Trophoblast cell (in vitro differentiated cells and primary cell): Measurements from ENCODE around the gene PRAMEF17.
A peak's percentile ranks its signal among the peaks of the same experiment; 100 is the strongest.
"Not testable (repeated sequence)": the region's sequence is repeated elsewhere in the genome, so short reads cannot be mapped to it uniquely, and the experiment has no call there.

ENCODE experiments used
- DNase-seq, 2 donors: peaks; one replicate each; pipeline ENCODE4 v3.0.0-alpha.2; 2016
- H2AFZ ChIP-seq: 2 replicates; pipeline ENCODE4 v1.6.1; 2013; ENCODE audit warnings: low read length, moderate library complexity, mild to moderate bottlenecking; ENCODE audit not compliant: insufficient read depth, poor library complexity
- H2AK5ac ChIP-seq: 2 replicates; pipeline ENCODE4 v1.6.1; 2013; ENCODE audit warnings: mild to moderate bottlenecking, low read length
- H2BK120ac ChIP-seq: 2 replicates; pipeline ENCODE4 v1.6.1; 2013; ENCODE audit warnings: low read length, mild to moderate bottlenecking, moderate library complexity; ENCODE audit not compliant: insufficient read depth, poor library complexity
- H2BK12ac ChIP-seq: 2 replicates; pipeline ENCODE4 v1.6.1; 2013; ENCODE audit warnings: mild to moderate bottlenecking, low read length, moderate library complexity
- H2BK5ac ChIP-seq: 2 replicates; pipeline ENCODE4 v1.6.1; 2013; ENCODE audit warnings: low read length, low read depth, moderate library complexity, mild to moderate bottlenecking; ENCODE audit not compliant: poor library complexity
- H3K14ac ChIP-seq: 2 replicates; pipeline ENCODE4 v1.6.1; 2013; ENCODE audit warnings: mild to moderate bottlenecking, low read length
- H3K18ac ChIP-seq: 2 replicates; pipeline ENCODE4 v1.6.1; 2013; ENCODE audit warnings: mild to moderate bottlenecking, low read length
- H3K23ac ChIP-seq: 2 replicates; pipeline ENCODE4 v1.6.1; 2013; ENCODE audit warnings: low read length
- H3K27ac ChIP-seq: 2 replicates; pipeline ENCODE4 v1.5.1; 2013; ENCODE audit warnings: low read depth, mild to moderate bottlenecking, inconsistent platforms, low read length, moderate library complexity
- H3K27me3 ChIP-seq: 2 replicates; pipeline ENCODE4 v1.6.1; 2013; ENCODE audit warnings: inconsistent platforms, mild to moderate bottlenecking, low read length, moderate library complexity; ENCODE audit not compliant: insufficient read depth
- H3K36me3 ChIP-seq, 2 experiments: 1 replicate in 1 of 2; 2 replicates in 1 of 2; pipeline ENCODE4 v1.6.1; 2013; ENCODE audit warnings: low read length in 2 of 2, mild to moderate bottlenecking in 2 of 2, moderate library complexity in 1 of 2; ENCODE audit not compliant: insufficient read depth in 2 of 2, control insufficient read depth in 1 of 2
- H3K4ac ChIP-seq: 2 replicates; pipeline ENCODE4 v1.6.1; 2013; ENCODE audit warnings: low read depth, mild to moderate bottlenecking, low read length, moderate library complexity
- H3K4me1 ChIP-seq, 2 experiments: 1 replicate in 1 of 2; 2 replicates in 1 of 2; pipeline ENCODE4 v1.6.1; 2013; ENCODE audit warnings: low read length in 2 of 2, mild to moderate bottlenecking in 2 of 2, moderate library complexity in 1 of 2; ENCODE audit not compliant: insufficient read depth in 2 of 2, control insufficient read depth in 1 of 2
- H3K4me2 ChIP-seq: 2 replicates; pipeline ENCODE4 v1.6.1; 2013; ENCODE audit warnings: inconsistent platforms, mild to moderate bottlenecking, low read length, moderate library complexity
- H3K4me3 ChIP-seq: 2 replicates; pipeline ENCODE4 v1.5.1; 2013; ENCODE audit warnings: mild to moderate bottlenecking, low read depth, low read length, inconsistent platforms
- H3K79me1 ChIP-seq: one replicate; pipeline ENCODE4 v1.6.1; 2013; ENCODE audit warnings: low read length
- H3K79me2 ChIP-seq: 2 replicates; pipeline ENCODE4 v1.6.1; 2013; ENCODE audit warnings: low read length, mild to moderate bottlenecking; ENCODE audit not compliant: control insufficient read depth, insufficient read depth, poor library complexity
- H3K9ac ChIP-seq: 2 replicates; pipeline ENCODE4 v1.6.1; 2013; ENCODE audit warnings: mild to moderate bottlenecking, low read length
- H3K9me3 ChIP-seq: 2 replicates; pipeline ENCODE4 v1.6.1; 2013; ENCODE audit warnings: low read depth, mild to moderate bottlenecking, control low read depth, inconsistent platforms, low read length; ENCODE audit not compliant: insufficient read depth
- H4K12ac ChIP-seq: 2 replicates; pipeline ENCODE4 v1.6.1; 2013; ENCODE audit warnings: low read depth, mild to moderate bottlenecking, low read length, moderate library complexity
- H4K8ac ChIP-seq: 2 replicates; pipeline ENCODE4 v1.6.1; 2013; ENCODE audit warnings: low read depth, mild to moderate bottlenecking, low read length, moderate library complexity
- H4K91ac ChIP-seq: one replicate; pipeline ENCODE4 v1.6.1; 2013; ENCODE audit warnings: low read depth, mild to moderate bottlenecking, low read length, moderate library complexity
- WGBS: extraction: QIAGEN DNeasy Blood & Tissue Kit; methylation state at CpG from one replicate; pipeline ENCODE4 v1.1.7; 2013; ENCODE audit warnings: missing lambda C conversion rate; ENCODE audit not compliant: insufficient read length, insufficient coverage; ENCODE audit errors: extremely low coverage; 5-methylcytosine and 5-hydroxymethylcytosine counted together

The PRAMEF17 gene

DNA sequence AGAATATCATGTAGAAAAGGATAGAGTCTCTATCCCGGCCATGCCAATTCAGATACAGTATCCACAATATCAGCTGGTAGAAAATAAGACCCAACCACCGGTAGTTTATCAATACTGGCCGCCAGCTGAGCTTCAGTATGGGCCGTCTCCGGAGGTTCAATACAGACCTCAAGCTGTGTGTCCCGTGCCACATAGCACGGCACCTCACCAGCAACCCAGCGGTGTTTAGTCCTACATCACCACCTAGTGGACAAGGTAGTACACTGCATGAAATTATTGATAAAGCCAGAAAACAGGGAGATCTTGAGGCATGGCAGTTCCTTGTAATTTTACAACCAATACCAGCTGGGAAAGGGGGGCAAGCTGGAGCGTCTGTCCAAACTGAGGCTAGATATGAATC, 35.0 kb upstream of the PRAMEF17 start:
- H3K14ac ChIP-seq, H3K79me1 ChIP-seq, H3K79me2 ChIP-seq, H3K36me3 ChIP-seq, H4K8ac ChIP-seq, H2BK12ac ChIP-seq, H3K9me3 ChIP-seq, H4K12ac ChIP-seq, DNase-seq, H2BK5ac ChIP-seq, H4K91ac ChIP-seq, H2BK120ac ChIP-seq, H3K4me1 ChIP-seq, H2AFZ ChIP-seq, H3K27ac ChIP-seq, H3K27me3 ChIP-seq, H3K9ac ChIP-seq, H3K4ac ChIP-seq, H3K4me2 ChIP-seq, H3K18ac ChIP-seq, H2AK5ac ChIP-seq, H3K23ac ChIP-seq, H3K4me3 ChIP-seq: not testable (repeated sequence)
- WGBS, result no CpG with 5 or more reads among the region's 9 CpGs

DNA sequence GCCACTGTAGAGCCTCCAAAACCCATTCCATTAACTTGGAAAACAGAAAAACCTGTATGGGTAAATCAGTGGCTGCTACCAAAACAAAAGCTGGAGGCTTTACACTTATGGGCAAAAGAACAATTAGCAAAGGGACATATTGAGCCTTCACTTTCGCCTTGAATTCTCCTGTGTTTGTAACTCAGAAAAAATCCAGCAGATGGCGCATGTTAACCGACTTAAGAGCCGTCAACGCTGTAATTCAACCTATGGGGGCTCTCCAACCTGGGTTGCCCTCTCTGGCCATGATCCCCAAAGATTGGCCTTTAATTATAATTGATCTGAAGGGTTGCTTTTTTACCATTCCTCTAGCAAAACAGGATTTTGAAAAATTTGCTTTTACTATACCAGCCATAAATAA, 32.7 kb upstream of the PRAMEF17 start:
- not testable (repeated sequence) for H3K9me3 ChIP-seq, H3K18ac ChIP-seq, H3K36me3 ChIP-seq, H2BK120ac ChIP-seq, H3K27ac ChIP-seq, H4K8ac ChIP-seq, H3K27me3 ChIP-seq, H2BK12ac ChIP-seq, H3K4me1 ChIP-seq, H3K79me1 ChIP-seq, H4K12ac ChIP-seq, H3K14ac ChIP-seq, H3K79me2 ChIP-seq, H2BK5ac ChIP-seq, H3K23ac ChIP-seq, H2AK5ac ChIP-seq, H4K91ac ChIP-seq, H3K4ac ChIP-seq, H3K4me3 ChIP-seq, H3K4me2 ChIP-seq, H2AFZ ChIP-seq, H3K9ac ChIP-seq
- WGBS, result no CpG with 5 or more reads among the region's 5 CpGs
- peak; percentile 26 to 80 for DNase-seq

DNA sequence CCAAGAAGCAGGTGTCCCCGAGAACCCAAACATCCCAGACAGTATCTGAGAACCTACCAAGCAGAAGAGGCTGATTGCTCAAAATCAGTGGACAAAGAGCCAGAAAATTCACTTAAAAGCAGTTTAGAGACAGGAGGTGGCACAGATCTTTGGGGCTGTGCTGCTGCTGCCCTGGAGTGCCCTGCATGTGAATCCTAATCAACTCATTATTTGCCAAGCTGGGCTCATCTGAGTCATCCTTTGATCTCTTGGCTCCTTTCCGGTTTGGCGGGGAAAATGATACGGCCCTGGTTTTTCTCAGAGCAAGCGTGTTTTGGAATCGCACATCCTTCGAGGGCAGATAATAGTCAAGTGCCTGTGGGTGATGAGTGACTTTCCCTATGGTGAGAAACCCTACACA, 27.1 kb upstream of the PRAMEF17 start:
- H3K79me2 ChIP-seq, H3K14ac ChIP-seq, H2BK12ac ChIP-seq, H3K79me1 ChIP-seq, H4K91ac ChIP-seq, H3K27ac ChIP-seq, H3K4ac ChIP-seq, H4K12ac ChIP-seq, H3K27me3 ChIP-seq, H3K18ac ChIP-seq, H2BK120ac ChIP-seq, DNase-seq, H2AK5ac ChIP-seq, H3K36me3 ChIP-seq, H3K4me1 ChIP-seq, H3K9ac ChIP-seq, H4K8ac ChIP-seq, H3K23ac ChIP-seq, H3K9me3 ChIP-seq, H3K4me2 ChIP-seq, H2AFZ ChIP-seq, H2BK5ac ChIP-seq, H3K4me3 ChIP-seq: not testable (repeated sequence)
- no CpG with 5 or more reads among the region's 7 CpGs for WGBS

DNA sequence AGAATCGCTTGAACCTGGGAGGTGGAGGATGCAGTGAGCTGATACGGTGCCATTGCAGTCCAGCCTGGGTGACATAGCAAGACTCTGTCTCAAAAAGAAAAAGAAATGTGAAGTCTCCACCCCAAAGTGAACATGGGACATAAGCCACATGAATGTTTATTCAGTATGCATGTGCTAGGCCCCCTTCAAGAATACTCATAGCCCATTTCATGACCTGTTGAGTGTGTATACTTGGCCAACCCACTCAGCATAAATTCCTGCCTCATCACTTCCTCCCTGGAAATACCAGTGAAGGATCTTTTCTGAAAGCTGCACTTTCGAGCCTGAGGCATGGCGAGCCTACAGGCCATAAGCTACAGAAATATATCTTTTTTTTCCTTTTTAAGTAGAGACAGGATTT, 24.5 kb upstream of the PRAMEF17 start:
- H3K23ac ChIP-seq, H3K9me3 ChIP-seq, H4K12ac ChIP-seq, H2AFZ ChIP-seq, H3K18ac ChIP-seq, H3K79me2 ChIP-seq, H2BK5ac ChIP-seq, H3K4me1 ChIP-seq, H3K27me3 ChIP-seq, H2AK5ac ChIP-seq, H2BK12ac ChIP-seq, H4K91ac ChIP-seq, H3K4me2 ChIP-seq, H3K79me1 ChIP-seq, H3K9ac ChIP-seq, H2BK120ac ChIP-seq, H3K14ac ChIP-seq, H3K4me3 ChIP-seq, H3K27ac ChIP-seq, H3K36me3 ChIP-seq, DNase-seq, H3K4ac ChIP-seq, H4K8ac ChIP-seq: not testable (repeated sequence)
- no CpG with 5 or more reads among the region's 4 CpGs for WGBS
